Thyroid gland (tissue), 4 donors: ENCODE measurements around the gene LRMDA.

Experiments used
- CTCF ChIP-seq, 6 experiments: fragments of 200-600 bp in 3 of 6; fragments of 450-650 bp in 3 of 6; sonication (generic) in 3 of 6; IDR thresholded peaks; one replicate each; pipeline ENCODE4 v1.5.1; 2016 to 2019; ENCODE audit warnings: antibody characterized with exemption in 6 of 6, mild to moderate bottlenecking in 2 of 6, inconsistent platforms in 1 of 6, moderate library complexity in 1 of 6
- POLR2A ChIP-seq, 2 donors: fragments of 450-650 bp; IDR thresholded peaks; one replicate each; pipeline ENCODE4 v1.6.1; 2017; ENCODE audit warnings: antibody characterized with exemption in 2 of 2, mild to moderate bottlenecking in 2 of 2, moderate library complexity in 1 of 2

GRCh38 chr10:76451911-76452310 lies 1020.5 kb downstream of the LRMDA start:
- TF ChIP-seq POLR2A (IDR thresholded peaks at IDR 0.05) (no peak), CTCF (IDR thresholded peaks at IDR 0.05) (no peak)
